GM18511 (cell line): ENCODE data around the gene ZFAND2B.
A peak's percentile ranks its signal among the peaks of the same experiment; 100 is the strongest.
"Not testable (repeated sequence)": the region's sequence is repeated elsewhere in the genome, so short reads cannot be mapped to it uniquely, and the experiment has no call there.

Source experiments
- ATAC-seq: cut with Tn5 transposase; IDR thresholded peaks from one replicate; pipeline ENCODE4 v1.9.1; 2021; ENCODE audit warnings: mild to moderate bottlenecking, moderate library complexity; ENCODE audit not compliant: unreplicated experiment

The ZFAND2B gene

DNA sequence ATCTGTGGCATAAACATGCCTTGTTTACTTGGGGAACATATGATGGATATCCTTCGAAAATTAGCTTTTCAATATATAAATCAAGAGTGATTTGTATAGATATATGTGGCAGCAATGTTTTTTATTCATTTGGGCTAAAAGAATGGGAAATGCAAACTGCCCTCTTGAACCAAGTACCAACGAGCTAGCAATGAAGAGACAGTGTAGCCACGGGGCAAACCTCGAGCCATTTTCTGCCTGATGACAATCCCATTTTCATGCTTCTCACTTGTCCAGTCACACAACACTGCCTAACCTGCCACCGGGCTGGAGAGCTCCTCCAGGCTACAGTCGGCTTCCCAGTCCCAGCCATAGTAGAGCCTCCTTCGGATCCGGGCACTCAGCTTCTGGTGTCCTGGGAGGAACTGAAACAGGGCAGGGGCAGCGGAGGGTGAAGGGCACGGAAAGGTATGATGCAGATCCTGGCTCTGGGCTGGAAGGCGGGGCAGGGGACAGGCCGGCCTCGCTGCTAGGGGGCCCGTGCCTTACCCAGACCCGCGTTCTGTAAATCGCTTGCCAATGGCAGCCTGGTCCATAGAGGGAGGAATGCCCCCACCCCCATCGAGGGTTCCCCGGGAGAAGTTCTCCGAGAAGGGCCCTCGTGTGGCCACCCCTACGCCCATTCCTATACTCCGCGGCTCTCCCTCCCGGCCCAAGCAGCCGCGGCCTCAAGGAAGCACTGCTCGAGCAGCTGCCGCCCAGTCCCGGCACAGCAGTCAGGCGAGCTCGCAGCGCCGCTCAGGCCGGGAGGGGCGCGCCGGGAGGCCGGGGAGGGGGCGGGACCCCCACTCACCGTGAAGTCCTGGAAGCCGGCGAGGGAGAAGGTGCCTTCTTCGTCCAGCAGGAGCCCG lies 30.4 kb upstream of the ZFAND2B start:
- peak; percentile 42 for ATAC-seq

DNA sequence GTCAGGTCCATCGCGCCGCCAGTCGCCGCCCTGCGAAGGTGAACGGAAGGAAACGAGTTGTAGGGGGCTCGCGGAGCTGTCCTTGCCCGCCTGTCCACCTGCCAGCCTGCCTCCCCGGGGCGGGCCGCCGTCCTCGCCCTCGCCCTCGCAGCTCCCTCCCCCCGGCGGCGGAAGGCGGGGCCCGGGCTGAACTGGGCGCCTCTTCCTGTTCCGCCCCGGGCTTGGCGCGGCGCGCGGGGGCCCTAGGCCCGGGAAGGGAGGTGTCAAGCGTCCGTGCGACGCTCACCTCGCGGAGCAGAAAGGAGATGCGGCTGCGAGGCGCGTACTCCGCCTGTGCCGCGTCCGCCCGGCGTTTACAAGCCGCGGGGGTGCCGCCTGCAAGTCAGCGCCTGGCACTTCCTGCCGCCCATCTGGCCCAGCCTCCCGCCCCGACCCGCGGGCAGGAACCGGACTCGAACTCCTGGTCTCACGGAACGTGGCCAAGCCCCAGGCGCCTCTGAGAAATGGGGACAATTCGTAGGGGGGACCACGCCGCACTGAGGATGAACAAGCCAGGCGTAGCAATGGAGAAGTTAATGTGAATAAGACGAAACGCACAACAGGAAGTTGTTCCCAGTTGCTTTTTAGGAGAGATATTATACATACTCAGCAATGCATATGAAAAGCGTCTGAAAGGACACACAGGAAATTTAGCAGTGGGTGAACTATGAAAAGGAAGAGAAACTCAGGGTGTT lies 29.6 kb upstream of the ZFAND2B start, which contains the start of gene CNPPD1:
Gene CNPPD1 (minus strand): TSS at position 108 of the 734 bp plus-strand sequence. CDS start 97 bp downstream, at position 11.
- ATAC-seq, result peak; percentile 69

DNA sequence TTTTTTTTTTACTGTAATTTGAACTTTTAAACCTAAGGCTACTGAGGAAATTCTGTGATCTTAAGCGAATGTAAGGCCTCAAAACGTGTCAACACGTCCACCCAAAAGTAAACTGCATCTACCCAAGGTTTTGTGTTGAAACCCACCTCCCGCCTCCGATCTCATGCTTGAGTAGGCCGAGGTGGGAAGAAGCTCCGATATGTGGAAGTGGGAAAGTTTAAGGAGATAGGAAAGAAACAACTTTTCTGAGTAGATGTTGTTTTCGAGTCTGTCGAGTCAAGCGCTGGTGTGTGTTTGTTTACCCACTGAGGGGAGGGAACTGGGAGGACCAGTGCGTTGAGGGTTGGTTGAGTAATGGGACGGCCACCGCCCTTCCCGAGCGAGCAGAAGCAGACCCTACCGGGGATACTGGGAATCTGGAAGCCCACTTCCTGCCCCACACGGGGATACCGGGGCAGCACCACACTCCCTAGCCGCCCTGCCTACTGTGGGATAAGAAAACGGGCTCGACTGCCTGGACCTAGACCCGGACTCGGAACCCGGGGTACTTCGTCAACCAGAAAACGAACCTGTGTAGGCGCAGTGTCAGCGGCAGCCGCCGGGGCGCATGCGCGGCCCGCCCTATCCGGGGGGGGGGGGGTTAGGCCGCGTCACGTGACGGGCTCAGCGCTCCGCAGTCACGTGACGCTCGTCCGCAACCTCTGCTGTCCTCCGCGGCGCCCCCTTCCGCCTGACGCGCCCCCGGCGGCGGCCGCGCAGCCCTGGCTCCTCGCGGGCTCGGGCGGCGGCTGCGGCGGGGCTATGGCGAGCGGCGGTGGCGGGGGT lies 28.8 kb upstream of the ZFAND2B start, which contains the start of gene RETREG2:
Gene RETREG2 (plus strand): TSS at position 724 of the 825 bp plus-strand sequence. CDS start 78 bp downstream, at position 802.
- peak; percentile 49 for ATAC-seq

DNA sequence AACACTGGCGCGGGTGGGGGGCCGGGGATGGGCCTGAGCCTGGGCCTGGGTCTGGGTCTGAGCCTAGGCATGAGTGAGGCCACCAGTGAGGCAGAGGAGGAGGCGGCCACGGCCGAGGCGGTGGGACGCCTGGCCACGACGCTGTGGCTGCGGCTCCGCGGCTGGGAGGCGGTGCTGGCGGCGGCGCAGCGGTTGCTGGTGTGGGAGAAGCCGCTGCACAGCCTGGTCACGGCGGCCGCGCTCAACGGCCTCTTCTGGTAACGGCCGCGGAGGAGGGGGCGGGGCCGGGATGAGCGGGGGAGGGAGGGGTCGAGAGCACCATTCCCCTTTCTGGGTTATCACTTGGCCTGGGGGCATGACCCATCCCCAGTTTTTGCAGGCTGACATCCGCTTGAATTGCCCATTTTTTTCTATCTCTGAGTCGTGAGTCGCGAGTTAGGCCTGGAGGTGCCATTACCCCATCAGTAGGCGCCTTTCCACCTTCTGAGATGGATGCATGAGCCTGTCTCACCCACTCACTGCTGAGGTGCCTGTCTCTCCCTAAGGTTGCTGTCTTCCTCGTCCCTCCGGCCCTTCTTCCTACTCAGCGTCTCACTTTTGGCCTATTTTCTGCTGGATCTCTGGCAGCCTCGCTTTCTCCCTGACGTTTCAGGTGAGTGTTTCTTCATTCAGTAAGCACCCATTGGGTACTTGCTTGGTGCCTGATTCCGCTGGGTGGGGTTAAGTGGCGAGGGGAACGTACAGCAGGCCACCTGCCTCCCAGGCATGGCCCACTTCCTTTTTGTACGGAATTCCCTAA lies 28.0 kb upstream of the ZFAND2B start:
- ATAC-seq, result peak; percentile 19

DNA sequence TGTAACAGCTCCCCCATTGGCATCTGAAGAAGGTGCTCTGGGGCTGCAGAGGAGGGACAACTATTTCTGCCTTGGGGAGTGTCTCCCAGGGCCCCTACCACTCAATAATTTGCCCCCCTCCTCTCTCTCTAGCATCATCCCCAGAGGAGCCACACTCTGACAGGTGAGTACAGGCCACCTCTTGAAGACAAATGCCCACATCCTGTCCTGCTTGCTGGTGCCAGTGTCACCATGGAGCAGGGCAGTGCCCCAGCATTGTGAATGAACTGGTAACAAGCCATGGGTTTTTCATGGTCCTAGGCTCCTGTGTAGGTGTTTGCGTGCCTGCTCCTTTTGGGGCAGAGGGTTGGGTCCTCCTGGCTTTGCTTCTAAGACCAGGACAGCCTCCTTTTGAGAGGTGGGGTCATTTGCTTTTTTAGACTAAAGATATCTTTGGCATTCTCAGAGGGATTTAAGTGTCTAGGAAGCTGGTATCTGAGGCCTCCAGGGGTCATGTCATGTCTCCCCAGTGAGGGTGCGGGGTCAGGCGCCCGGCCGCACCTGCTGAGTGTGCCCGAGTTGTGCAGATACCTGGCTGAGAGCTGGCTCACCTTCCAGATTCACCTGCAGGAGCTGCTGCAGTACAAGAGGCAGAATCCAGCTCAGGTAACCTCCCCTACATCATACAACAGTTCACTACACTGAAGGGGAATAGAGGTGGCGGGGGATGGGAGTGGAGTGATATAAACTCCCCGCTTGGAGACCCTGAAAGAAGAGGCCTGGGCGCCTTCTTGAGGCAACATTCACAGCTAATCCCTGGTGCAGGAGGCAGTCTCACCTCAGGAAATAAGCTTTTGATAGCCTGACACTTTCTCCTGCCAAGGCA lies 26.7 kb upstream of the ZFAND2B start:
- no peak for ATAC-seq

DNA sequence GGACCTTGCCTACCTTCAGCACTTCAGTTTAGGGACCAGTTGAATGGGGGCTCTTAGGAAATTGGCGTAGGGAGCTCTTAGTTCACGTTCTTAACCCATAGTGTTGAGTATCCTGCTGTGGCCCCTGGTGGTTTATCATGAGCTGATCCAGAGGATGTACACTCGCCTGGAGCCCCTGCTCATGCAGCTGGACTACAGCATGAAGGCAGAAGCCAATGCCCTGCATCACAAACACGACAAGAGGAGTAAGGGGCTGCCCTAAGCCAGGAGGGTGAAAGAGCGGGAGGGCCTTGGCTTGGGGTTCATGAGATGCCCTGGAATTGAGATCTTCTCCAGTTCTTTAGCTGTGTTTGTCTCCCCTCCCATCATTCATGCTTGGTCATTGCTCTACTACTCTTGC lies 25.6 kb upstream of the ZFAND2B start:
- ATAC-seq, result no peak

DNA sequence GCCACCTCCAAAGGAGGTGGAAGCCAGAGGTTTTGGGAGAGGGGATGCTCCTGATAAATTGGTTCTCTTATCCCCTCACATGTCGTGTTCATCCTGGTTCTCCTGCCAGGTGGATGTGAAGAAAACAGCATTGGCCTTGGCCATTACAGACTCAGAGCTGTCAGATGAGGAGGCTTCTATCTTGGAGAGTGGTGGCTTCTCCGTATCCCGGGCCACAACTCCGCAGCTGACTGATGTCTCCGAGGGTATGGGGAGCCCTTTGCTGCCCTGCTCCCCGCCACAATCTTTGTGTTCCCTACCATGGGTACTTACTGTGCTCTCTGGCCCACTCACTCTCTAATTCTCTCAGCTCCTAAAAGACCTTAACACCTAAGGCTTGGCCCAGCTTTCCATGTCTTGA lies 25.1 kb upstream of the ZFAND2B start:
- no peak for ATAC-seq

DNA sequence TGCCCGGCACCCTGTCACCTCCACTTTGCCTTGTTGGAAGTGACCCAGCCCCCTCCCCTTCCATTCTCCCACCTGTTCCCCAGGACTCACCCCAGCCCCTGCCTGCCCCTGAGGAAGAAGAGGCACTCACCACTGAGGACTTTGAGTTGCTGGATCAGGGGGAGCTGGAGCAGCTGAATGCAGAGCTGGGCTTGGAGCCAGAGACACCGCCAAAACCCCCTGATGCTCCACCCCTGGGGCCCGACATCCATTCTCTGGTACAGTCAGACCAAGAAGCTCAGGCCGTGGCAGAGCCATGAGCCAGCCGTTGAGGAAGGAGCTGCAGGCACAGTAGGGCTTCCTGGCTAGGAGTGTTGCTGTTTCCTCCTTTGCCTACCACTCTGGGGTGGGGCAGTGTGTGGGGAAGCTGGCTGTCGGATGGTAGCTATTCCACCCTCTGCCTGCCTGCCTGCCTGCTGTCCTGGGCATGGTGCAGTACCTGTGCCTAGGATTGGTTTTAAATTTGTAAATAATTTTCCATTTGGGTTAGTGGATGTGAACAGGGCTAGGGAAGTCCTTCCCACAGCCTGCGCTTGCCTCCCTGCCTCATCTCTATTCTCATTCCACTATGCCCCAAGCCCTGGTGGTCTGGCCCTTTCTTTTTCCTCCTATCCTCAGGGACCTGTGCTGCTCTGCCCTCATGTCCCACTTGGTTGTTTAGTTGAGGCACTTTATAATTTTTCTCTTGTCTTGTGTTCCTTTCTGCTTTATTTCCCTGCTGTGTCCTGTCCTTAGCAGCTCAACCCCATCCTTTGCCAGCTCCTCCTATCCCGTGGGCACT lies 24.0 kb upstream of the ZFAND2B start:
- ATAC-seq, result no peak

DNA sequence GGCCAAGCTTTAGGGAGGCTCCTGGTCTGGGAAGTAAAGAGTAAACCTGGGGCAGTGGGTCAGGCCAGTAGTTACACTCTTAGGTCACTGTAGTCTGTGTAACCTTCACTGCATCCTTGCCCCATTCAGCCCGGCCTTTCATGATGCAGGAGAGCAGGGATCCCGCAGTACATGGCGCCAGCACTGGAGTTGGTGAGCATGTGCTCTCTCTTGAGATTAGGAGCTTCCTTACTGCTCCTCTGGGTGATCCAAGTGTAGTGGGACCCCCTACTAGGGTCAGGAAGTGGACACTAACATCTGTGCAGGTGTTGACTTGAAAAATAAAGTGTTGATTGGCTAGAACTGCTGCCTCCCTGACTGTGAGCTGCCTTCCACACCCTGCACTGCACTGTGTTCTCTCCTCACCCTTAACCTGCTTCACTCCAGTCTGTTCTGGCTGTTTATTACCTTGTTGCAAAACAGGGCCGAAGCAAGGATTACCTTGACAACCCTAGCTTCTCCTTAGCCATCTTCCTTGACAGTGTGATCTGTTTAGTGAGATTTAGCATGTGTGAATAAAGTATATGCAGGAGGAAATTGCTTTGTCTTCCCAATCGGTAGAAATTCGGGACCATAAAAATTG lies 23.3 kb upstream of the ZFAND2B start:
- no peak for ATAC-seq

DNA sequence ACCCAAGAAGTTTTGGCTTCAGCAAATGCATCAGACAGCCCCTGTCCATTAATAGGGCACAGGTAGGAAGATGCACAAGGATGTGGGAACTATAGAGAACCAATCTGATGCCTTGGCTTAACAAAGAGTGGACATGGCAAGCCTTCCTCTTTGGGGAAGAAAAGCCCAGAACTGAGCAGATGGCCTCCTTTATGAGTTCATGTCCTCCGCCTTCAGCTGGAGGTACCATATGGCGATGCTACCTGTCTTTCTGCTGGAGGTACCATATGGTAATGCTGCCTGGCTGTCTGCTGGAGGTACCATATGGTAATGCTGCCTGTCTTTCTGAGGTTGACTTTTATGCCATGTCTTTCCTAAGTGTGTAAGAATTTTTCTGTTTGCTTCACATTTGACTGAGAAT lies 22.5 kb upstream of the ZFAND2B start:
- ATAC-seq, result no peak

DNA sequence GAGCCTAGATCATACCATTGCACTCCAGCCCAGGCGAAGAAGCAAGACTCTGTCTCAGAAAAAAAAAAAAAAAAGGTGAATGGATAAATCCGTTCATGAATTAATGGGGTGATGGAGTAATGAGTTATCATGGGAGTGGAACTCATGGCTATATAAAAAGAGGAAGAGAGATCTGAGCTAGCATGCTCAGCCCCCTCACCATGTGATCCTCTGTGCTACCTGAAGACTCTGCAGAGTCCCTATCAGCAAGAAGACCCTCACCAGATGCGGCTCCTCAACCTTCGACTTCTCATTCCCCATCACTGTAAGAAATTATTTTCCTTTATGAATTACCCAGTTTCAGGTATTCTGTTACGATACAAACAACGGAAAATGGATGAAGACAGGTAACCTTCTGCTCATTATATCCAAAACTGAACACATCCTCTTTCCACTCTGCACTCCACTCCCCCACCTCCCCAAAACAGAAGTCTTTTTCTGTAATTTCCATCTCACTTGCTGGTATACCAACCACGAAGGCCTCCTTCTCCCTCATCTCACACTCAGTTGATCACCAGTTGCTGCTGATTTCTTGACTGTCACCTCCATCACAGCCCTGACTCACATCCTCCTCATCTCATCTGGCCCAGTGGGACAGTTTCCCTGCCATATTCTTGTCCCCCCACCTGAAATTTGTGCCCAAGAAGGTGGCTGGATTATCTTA lies 19.7 kb upstream of the ZFAND2B start:
- no peak for ATAC-seq

DNA sequence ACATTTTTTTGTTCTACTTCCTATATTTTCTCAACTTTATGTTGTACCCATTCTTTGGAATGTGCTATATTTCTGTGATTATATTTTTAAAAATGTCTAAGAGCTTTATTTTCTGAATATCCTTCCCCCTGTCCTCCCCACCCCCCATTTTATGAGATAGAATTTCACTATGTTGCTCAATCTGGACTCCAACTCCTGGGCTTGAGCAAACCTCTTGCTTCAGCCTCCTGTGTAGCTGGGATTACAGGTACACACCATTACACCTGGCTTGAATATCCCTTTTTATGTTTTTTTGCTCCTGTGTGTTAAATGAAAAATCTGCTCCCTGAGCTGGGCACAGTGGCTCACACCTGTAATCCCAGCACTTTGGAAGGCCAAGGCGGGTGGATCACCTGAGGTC lies 9.2 kb upstream of the ZFAND2B start:
- no peak for ATAC-seq

DNA sequence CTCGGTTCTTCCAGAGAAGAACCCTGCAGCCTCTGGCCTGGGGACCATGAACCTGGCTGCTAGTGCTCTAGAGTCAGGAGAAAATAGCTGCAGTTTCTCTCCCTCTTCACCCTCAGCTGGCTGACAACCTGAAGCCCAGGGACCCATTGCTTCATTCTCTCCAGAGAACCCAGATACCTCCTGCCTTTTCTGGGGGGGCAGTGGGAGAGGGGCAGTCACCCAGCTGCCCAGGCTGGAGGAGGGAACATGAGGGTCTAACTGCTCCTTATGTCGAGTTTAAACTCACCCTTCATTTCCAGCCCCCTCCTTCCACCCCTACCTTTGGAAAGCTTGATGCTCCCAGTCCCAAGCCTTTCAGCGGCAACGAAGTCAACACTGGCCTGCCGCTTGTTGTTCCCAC lies 7.6 kb upstream of the ZFAND2B start:
- ATAC-seq, result no peak

DNA sequence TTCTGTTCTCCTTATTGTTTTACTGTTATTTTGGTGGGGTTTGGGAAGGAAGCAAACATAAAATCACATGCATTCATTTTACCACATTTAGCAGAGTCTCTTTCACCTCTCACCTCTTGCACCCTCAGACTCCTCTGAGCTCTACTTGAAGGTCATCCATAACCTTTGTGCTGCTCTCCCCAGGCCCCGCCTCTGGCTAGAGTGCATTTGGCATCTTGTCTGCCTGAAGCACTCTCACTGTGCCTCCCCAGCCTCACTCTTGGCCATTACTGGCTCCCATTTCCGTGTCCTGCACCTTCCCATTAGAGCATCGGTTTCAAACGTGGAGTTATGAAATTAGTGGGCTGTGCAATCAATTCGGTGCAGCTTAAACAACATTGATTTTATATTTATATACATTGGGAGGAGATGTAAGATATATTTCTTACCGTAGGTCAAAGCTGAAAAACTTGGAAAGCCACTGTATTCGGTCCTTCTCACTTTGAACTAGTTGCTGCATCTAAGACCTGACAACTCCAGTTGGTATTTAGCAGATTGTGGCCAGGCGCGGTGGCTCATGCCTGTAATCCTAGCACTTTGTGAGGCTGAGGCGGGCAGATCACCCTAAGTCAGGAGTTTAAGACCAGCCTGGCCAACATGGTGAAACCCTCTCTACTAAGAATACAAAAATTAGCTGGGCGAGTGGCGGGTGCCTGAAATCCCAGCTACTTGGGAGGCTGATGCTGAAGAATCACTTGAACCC lies 6.9 kb upstream of the ZFAND2B start:
- ATAC-seq, result no peak

DNA sequence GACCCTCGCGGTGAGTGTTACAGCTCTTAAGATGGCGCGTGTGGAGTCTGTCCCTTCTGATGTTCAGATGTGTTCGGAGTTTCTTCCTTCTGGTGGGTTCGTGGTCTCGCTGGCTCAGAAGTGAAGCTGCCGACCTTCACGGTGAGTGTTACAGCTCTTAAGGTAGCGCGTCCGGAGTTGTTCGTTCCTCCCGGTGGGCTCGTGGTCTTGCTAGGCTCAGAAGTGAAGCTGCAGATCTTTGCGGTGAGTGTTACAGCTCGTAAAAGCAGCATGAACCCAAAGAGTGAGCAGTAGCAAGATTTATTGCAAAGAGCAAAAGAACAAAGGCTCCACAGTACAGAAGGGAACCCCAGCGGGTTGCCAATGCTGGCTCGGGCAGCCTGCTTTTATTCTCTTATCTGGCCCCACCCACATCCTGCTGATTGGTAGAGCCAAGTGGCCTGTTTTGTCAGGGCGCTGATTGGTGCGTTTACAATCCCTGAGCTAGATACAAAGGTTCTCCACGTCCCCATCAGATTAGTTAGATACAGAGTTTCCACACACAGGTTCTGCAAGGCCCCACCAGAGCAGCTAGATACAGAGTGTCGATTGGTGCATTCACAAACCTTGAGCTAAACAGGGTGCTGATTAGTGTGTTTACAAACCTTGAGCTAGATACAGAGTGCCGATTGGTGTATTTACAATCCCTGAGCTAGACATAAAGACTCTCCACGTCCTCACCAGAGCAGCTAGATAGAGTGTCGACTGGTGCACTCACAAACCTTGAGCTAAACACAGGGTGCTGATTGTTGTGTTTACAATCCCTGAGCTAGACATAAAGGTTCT lies 5.9 kb upstream of the ZFAND2B start:
- not testable (repeated sequence) for ATAC-seq

DNA sequence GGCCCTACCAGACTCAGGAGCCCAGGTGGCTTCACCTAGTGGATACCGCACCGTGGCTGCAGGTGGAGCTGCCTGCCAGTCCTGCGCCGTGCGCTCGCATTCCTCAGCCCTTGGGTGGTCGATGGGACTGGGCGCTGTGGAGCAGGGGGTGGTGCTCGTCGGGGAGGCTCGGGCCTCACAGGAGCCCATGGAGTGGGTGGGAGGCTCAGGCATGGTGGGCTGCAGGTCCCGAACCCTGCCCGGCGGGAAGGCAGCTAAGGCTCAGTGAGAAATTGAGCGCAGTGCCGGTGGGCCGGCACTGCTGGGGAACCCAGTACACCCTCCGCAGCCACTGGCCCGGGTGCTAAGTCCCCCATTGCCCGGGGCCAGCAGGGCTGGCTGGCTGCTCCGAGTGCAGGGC lies 5.3 kb upstream of the ZFAND2B start:
- not testable (repeated sequence) for ATAC-seq
